Measurements from ENCODE around the gene DAPK2.

DAPK2 gene

DNA sequence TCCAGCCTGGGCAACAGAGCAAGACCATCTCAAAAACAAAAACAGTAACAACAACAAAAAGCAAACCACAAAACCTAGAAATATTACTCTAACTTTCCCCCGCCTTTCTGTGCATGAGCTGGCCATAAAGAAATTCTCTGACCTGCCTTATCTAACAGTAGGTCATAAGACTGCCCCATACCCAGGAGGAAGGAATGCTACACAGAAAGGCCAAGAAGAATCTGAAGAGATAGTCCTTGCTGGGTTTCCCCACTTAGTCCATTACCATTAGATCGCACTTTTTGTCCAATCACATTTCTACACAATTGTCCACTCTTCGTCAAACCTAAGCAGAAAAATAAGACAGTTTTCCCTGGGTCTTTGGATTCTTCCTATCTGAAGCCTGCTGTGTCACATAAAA is 23.8 kb upstream of the DAPK2 start:
- no peak overlapping the region for H4K8ac ChIP-seq (ENCODE audit: low read depth, low read length)
- H3K14ac ChIP-seq (ENCODE audit: low read length): no peak overlapping the region
- H3K79me2 ChIP-seq (ENCODE audit: control insufficient read depth, insufficient read depth, low read length, poor library complexity): no peaks in the 10 kb centered on the region
- H2BK120ac ChIP-seq (ENCODE audit: insufficient read depth, low read length, poor library complexity): no peak overlapping the region
- no peak overlapping the region for H3K27ac ChIP-seq (ENCODE audit: low read depth, low read length)
- no peak overlapping the region for H4K91ac ChIP-seq (ENCODE audit: low read depth, low read length)
- H2BK12ac ChIP-seq (ENCODE audit: low read length): no peak overlapping the region
- H3K4me2 ChIP-seq (ENCODE audit: low read length): no peak overlapping the region
- H3K4me1 ChIP-seq (ENCODE audit: control insufficient read depth in 1 of 2, insufficient read depth in 2 of 2, low read length in 2 of 2): no peaks in the 10 kb centered on the region
- no peak overlapping the region for H2AK5ac ChIP-seq (ENCODE audit: low read length)
- DNase-seq: no peak
- H2BK5ac ChIP-seq (ENCODE audit: low read depth, low read length, poor library complexity): no peak overlapping the region
- no peaks in the 10 kb centered on the region for H3K27me3 ChIP-seq (ENCODE audit: insufficient read depth, low read length)
- H3K18ac ChIP-seq (ENCODE audit: low read length): no peak overlapping the region
- H3K9ac ChIP-seq (ENCODE audit: low read length): no peak overlapping the region
- no peaks in the 10 kb centered on the region for H3K9me3 ChIP-seq (ENCODE audit: insufficient read depth, low read depth, low read length)
- H2AFZ ChIP-seq (ENCODE audit: insufficient read depth, low read length, poor library complexity): no peak overlapping the region
- peaks cover 7 to 10% of the 10 kb centered on the region in 2 experiments for H3K36me3 ChIP-seq (ENCODE audit: control insufficient read depth in 1 of 2, insufficient read depth in 2 of 2, low read length in 2 of 2)
- H3K79me1 ChIP-seq (ENCODE audit: low read length): no peaks in the 10 kb centered on the region
- no peak overlapping the region for H4K12ac ChIP-seq (ENCODE audit: low read depth, low read length)
- no peak overlapping the region for H3K4ac ChIP-seq (ENCODE audit: low read depth, low read length)
- no peak overlapping the region for H3K23ac ChIP-seq (ENCODE audit: low read length)
- no peak overlapping the region for H3K4me3 ChIP-seq (ENCODE audit: low read depth, low read length)
- WGBS (ENCODE audit: extremely low coverage, insufficient coverage, insufficient read length): no CpG with 5 or more reads among the region's 3 CpGs

DNA sequence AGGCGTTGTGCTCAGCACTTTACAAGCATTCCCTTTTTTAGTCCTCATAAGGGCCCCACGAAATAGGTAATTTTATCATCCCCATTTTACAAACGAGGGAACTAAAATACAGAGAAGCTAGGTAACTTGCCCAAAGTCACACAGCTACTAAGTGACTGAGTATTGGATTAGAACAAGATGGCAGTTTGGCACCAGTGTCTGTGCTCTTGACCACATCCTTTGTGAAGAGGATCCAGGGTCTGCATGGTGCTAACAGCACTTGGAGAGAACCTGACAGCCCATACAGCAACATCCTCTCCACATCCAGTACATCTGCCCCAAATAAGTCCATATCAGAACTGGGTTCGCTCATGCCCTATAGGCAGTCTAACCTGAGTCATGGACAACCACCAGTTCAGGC is 21.8 kb upstream of the DAPK2 start:
- Histone ChIP-seq H2BK12ac (ENCODE audit: low read length) (no peak overlapping the region), H2AFZ (ENCODE audit: insufficient read depth, low read length, poor library complexity) (no peak overlapping the region), H3K27me3 (ENCODE audit: insufficient read depth, low read length) (no peaks in the 10 kb centered on the region), H3K36me3 (ENCODE audit: control insufficient read depth in 1 of 2, insufficient read depth in 2 of 2, low read length in 2 of 2) (peaks cover 4 to 6% of the 10 kb centered on the region in 2 experiments), H2AK5ac (ENCODE audit: low read length) (no peak overlapping the region), H4K91ac (ENCODE audit: low read depth, low read length) (no peak overlapping the region), H3K9me3 (ENCODE audit: insufficient read depth, low read depth, low read length) (peaks cover 1% of the 10 kb centered on the region), H3K18ac (ENCODE audit: low read length) (no peak overlapping the region), H3K4me2 (ENCODE audit: low read length) (no peak overlapping the region), H3K27ac (ENCODE audit: low read depth, low read length) (no peak overlapping the region), H3K4me1 (ENCODE audit: control insufficient read depth in 1 of 2, insufficient read depth in 2 of 2, low read length in 2 of 2) (no peaks in the 10 kb centered on the region), H3K79me2 (ENCODE audit: control insufficient read depth, insufficient read depth, low read length, poor library complexity) (no peaks in the 10 kb centered on the region), H3K79me1 (ENCODE audit: low read length) (no peaks in the 10 kb centered on the region), H3K4me3 (ENCODE audit: low read depth, low read length) (no peak overlapping the region), H4K12ac (ENCODE audit: low read depth, low read length) (no peak overlapping the region), H2BK5ac (ENCODE audit: low read depth, low read length, poor library complexity) (no peak overlapping the region), H3K14ac (ENCODE audit: low read length) (no peak overlapping the region), H3K9ac (ENCODE audit: low read length) (no peak overlapping the region), H3K4ac (ENCODE audit: low read depth, low read length) (no peak overlapping the region), H4K8ac (ENCODE audit: low read depth, low read length) (no peak overlapping the region), H3K23ac (ENCODE audit: low read length) (no peak overlapping the region), H2BK120ac (ENCODE audit: insufficient read depth, low read length, poor library complexity) (no peak overlapping the region)
- DNase-seq: no peak
- no CpG with 5 or more reads among the region's 4 CpGs for WGBS (ENCODE audit: extremely low coverage, insufficient coverage, insufficient read length)

DNA sequence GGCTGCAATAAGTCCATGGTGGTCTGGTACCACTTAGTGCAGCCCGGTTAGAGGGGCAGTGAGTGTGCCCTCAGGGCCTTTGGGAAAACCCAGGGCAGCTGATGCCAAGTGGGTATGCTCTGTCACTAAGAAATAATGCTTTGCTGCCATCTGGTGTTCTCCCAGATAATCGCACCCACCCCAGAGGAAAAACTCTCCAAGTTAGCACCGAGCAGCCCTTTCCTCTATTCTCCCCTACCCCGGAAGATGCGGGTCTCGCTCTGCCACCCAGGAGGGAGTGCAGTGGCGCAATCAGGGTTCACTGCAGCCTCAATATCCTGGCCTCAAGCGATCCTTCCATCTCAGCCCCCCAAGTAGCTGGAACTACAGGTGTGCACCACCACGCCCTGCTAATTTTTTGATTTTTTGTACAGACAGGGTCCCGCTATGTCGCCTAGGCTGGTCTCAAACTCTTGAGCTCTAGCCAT is 21.3 kb upstream of the DAPK2 start:
- Histone ChIP-seq H2BK120ac (ENCODE audit: insufficient read depth, low read length, poor library complexity) (no peak overlapping the region), H4K91ac (ENCODE audit: low read depth, low read length) (no peak overlapping the region), H2BK5ac (ENCODE audit: low read depth, low read length, poor library complexity) (no peak overlapping the region)

DNA sequence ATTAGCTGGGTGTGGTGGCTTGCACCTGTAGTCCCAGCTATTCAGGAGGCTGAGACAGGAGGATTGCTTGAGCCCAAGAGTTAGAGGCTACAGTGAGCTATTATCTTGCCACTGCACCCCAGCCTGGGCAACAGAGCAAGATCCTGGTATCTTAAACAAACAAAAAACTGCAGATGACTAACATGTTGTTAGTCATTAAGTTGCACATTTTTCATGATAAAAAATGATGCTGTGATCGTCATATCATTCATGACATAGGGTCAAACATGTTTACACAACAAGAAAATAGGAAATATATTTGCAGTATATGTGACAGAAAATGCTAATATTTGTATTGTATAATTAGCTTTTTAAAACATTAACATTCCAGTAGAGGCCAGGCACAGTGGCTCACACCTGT is 20.2 kb upstream of the DAPK2 start:
- Histone ChIP-seq H3K4me3 (ENCODE audit: low read depth, low read length) (no peak overlapping the region), H2AFZ (ENCODE audit: insufficient read depth, low read length, poor library complexity) (no peak overlapping the region), H3K36me3 (ENCODE audit: control insufficient read depth in 1 of 2, insufficient read depth in 2 of 2, low read length in 2 of 2) (peaks cover 0 to under 1% of the 10 kb centered on the region in 2 experiments), H3K9ac (ENCODE audit: low read length) (no peak overlapping the region), H3K9me3 (ENCODE audit: insufficient read depth, low read depth, low read length) (peaks cover 1% of the 10 kb centered on the region), H2BK12ac (ENCODE audit: low read length) (no peak overlapping the region), H3K14ac (ENCODE audit: low read length) (no peak overlapping the region), H4K8ac (ENCODE audit: low read depth, low read length) (no peak overlapping the region), H4K91ac (ENCODE audit: low read depth, low read length) (no peak overlapping the region), H3K4me1 (ENCODE audit: control insufficient read depth in 1 of 2, insufficient read depth in 2 of 2, low read length in 2 of 2) (no peaks in the 10 kb centered on the region), H3K27me3 (ENCODE audit: insufficient read depth, low read length) (no peaks in the 10 kb centered on the region), H2AK5ac (ENCODE audit: low read length) (no peak overlapping the region), H3K27ac (ENCODE audit: low read depth, low read length) (no peak overlapping the region), H2BK5ac (ENCODE audit: low read depth, low read length, poor library complexity) (no peak overlapping the region), H3K79me2 (ENCODE audit: control insufficient read depth, insufficient read depth, low read length, poor library complexity) (no peaks in the 10 kb centered on the region), H3K18ac (ENCODE audit: low read length) (no peak overlapping the region), H3K4ac (ENCODE audit: low read depth, low read length) (no peak overlapping the region), H3K4me2 (ENCODE audit: low read length) (no peak overlapping the region), H3K23ac (ENCODE audit: low read length) (no peak overlapping the region), H4K12ac (ENCODE audit: low read depth, low read length) (no peak overlapping the region), H2BK120ac (ENCODE audit: insufficient read depth, low read length, poor library complexity) (no peak overlapping the region), H3K79me1 (ENCODE audit: low read length) (no peaks in the 10 kb centered on the region)
- no peak for DNase-seq
- WGBS (ENCODE audit: extremely low coverage, insufficient coverage, insufficient read length): no CpG with 5 or more reads among the region's 1 CpG

More for the DNA sequence above, 21.3 kb upstream of the DAPK2 start:
- Histone ChIP-seq H3K27me3 (ENCODE audit: insufficient read depth, low read length) (no peaks in the 10 kb centered on the region), H3K18ac (ENCODE audit: low read length) (no peak overlapping the region), H3K27ac (ENCODE audit: low read depth, low read length) (no peak overlapping the region), H3K79me1 (ENCODE audit: low read length) (no peaks in the 10 kb centered on the region), H3K9ac (ENCODE audit: low read length) (no peak overlapping the region), H3K14ac (ENCODE audit: low read length) (no peak overlapping the region), H4K8ac (ENCODE audit: low read depth, low read length) (no peak overlapping the region), H3K9me3 (ENCODE audit: insufficient read depth, low read depth, low read length) (peaks cover 1% of the 10 kb centered on the region), H2BK12ac (ENCODE audit: low read length) (no peak overlapping the region), H2AFZ (ENCODE audit: insufficient read depth, low read length, poor library complexity) (no peak overlapping the region), H3K36me3 (ENCODE audit: control insufficient read depth in 1 of 2, insufficient read depth in 2 of 2, low read length in 2 of 2) (peaks cover 4 to 6% of the 10 kb centered on the region in 2 experiments), H3K4me3 (ENCODE audit: low read depth, low read length) (no peak overlapping the region), H4K12ac (ENCODE audit: low read depth, low read length) (no peak overlapping the region), H3K23ac (ENCODE audit: low read length) (no peak overlapping the region), H2AK5ac (ENCODE audit: low read length) (no peak overlapping the region), H3K4me1 (ENCODE audit: control insufficient read depth in 1 of 2, insufficient read depth in 2 of 2, low read length in 2 of 2) (no peaks in the 10 kb centered on the region), H3K4me2 (ENCODE audit: low read length) (no peak overlapping the region), H3K4ac (ENCODE audit: low read depth, low read length) (no peak overlapping the region), H3K79me2 (ENCODE audit: control insufficient read depth, insufficient read depth, low read length, poor library complexity) (no peaks in the 10 kb centered on the region)
- no CpG with 5 or more reads among the region's 11 CpGs for WGBS (ENCODE audit: extremely low coverage, insufficient coverage, insufficient read length)
- DNase-seq: peak; percentile 65 to 89
